Endothelial cell of umbilical vein (primary cell): ENCODE measurements around the gene TMEM250. TPM values are rescaled to one million over a fixed set of nuclear protein-coding genes. Genes with fewer than 3 reads are reported as not detected.

Source experiments
- BruUV-seq: library from RNA; stranded (reverse); fragments of 400-500 nt; replicated peaks from 2 replicates; lab custom pipeline; 2021; lab: Mats Ljungman, UMichigan
- CTCF ChIA-PET: fragments of 300-600, 350-600 bp; sonication (Branson Sonifier 250); formaldehyde crosslinking; loops from one replicate; lab custom pipeline; 2021; ENCODE audit warnings: antibody characterized with exemption, inconsistent platforms; lab: Charles Lee
- POLR2A ChIA-PET: fragments of 300-600, 350-600 bp; sonication (Branson Sonifier 250); formaldehyde crosslinking; loops from one replicate; lab custom pipeline; 2021; ENCODE audit warnings: antibody characterized with exemption, inconsistent platforms; lab: Charles Lee
- DNase-seq: peaks from one replicate; pipeline ENCODE4 v3.0.0-alpha.2; 2011; ENCODE audit warnings: low read depth, low spot score
- FAIRE-seq: peaks from 2 replicates; lab custom pipeline; 2011; peaks lifted over from hg19 to GRCh38; lab: Jason Lieb, UNC
- H2AFZ ChIP-seq: 2 replicates; pipeline ENCODE4 v1.6.0; 2012; ENCODE audit warnings: low read depth, low read length, control low read depth, inconsistent platforms
- H3K27ac ChIP-seq: 2 replicates; pipeline ENCODE4 v1.5.1; 2011; ENCODE audit warnings: low read depth, mild to moderate bottlenecking, control low read depth, low read length, moderate library complexity; ENCODE audit not compliant: insufficient read depth
- H3K27me3 ChIP-seq, 2 experiments: 2 replicates each; pipeline versions ENCODE4 v1.6.0 to v1.6.1; 2011; ENCODE audit warnings: low read length in 2 of 2, mixed read lengths in 1 of 2; ENCODE audit not compliant: control insufficient read depth in 2 of 2, insufficient read depth in 2 of 2
- H3K36me3 ChIP-seq, 2 experiments: 2 replicates in 1 of 2; 3 replicates in 1 of 2; pipeline ENCODE4 v1.5.1; 2011; ENCODE audit warnings: low read length in 2 of 2, mild to moderate bottlenecking in 1 of 2, moderate library complexity in 1 of 2; ENCODE audit not compliant: control insufficient read depth in 2 of 2, insufficient read depth in 2 of 2; ENCODE audit errors: extremely low read depth in 1 of 2
- H3K4me1 ChIP-seq: 3 replicates; pipeline ENCODE4 v1.5.1; 2011; ENCODE audit warnings: mild to moderate bottlenecking, low read length; ENCODE audit not compliant: control insufficient read depth, insufficient read depth; ENCODE audit errors: extremely low read depth
- H3K4me2 ChIP-seq: 2 replicates; pipeline ENCODE4 v1.6.1; 2011; ENCODE audit warnings: low read length, control low read depth, mixed read lengths; ENCODE audit not compliant: insufficient read depth
- H3K4me3 ChIP-seq, 3 experiments: fragments of 200-600 bp in 1 of 3; sonication (generic), shearing (Covaris generic) in 1 of 3; replicated peaks in 1 of 3; 2 replicates each; pipeline ENCODE4 v1.5.1; 2011 to 2016; ENCODE audit warnings: control low read depth in 3 of 3, low read length in 3 of 3, mild to moderate bottlenecking in 2 of 3, inconsistent platforms in 1 of 3, low read depth in 1 of 3, moderate library complexity in 1 of 3; ENCODE audit not compliant: insufficient read depth in 1 of 3
- H3K79me2 ChIP-seq: 2 replicates; pipeline ENCODE4 v1.6.0; 2012; ENCODE audit warnings: low read length, inconsistent platforms; ENCODE audit not compliant: control insufficient read depth, insufficient read depth
- H3K9ac ChIP-seq: replicated peaks from 2 replicates; pipeline ENCODE3; 2011; ENCODE audit warnings: low read length, control low read depth; ENCODE audit not compliant: insufficient read depth; ENCODE audit errors: extremely low read depth
- H3K9me1 ChIP-seq: replicated peaks from 3 replicates; pipeline ENCODE4 v1.6.0; 2011; ENCODE audit warnings: mild to moderate bottlenecking, low read length; ENCODE audit not compliant: control insufficient read depth, insufficient read depth; ENCODE audit errors: extremely low read depth
- H3K9me3 ChIP-seq: replicated peaks from 2 replicates; pipeline ENCODE4 v1.5.1; 2012; ENCODE audit warnings: low read length, inconsistent platforms; ENCODE audit not compliant: control insufficient read depth, insufficient read depth
- H4K20me1 ChIP-seq: replicated peaks from 2 replicates; pipeline ENCODE3; 2011; ENCODE audit warnings: mild to moderate bottlenecking, low read length; ENCODE audit not compliant: control insufficient read depth, insufficient read depth; ENCODE audit errors: extremely low read depth
- CTCF ChIP-seq, 2 donors: IDR thresholded peaks; 1 replicate in 1 of 2; 2 replicates in 1 of 2; pipeline ENCODE4 v1.5.1; 2011; ENCODE audit warnings: low read length in 2 of 2, mild to moderate bottlenecking in 2 of 2, moderate library complexity in 2 of 2, control low read depth in 1 of 2, inconsistent platforms in 1 of 2, low read depth in 1 of 2; ENCODE audit not compliant: insufficient read depth in 1 of 2; ENCODE audit errors: extremely low read depth in 1 of 2
- EZH2 ChIP-seq: IDR thresholded peaks from 2 replicates; pipeline ENCODE4 v1.6.1; 2012; ENCODE audit warnings: borderline replicate concordance, low read depth, mild to moderate bottlenecking, moderate library complexity, low read length, inconsistent platforms; ENCODE audit not compliant: severe bottlenecking
- FOS ChIP-seq: IDR thresholded peaks from 2 replicates; pipeline ENCODE4 v1.6.1; 2011; ENCODE audit warnings: mild to moderate bottlenecking, low read length, moderate library complexity, borderline replicate concordance; ENCODE audit not compliant: insufficient read depth
- GATA2 ChIP-seq: IDR thresholded peaks from 2 replicates; pipeline ENCODE4 v1.7.0; 2011; ENCODE audit warnings: low read depth, mild to moderate bottlenecking, moderate library complexity, mixed read lengths, low read length; ENCODE audit not compliant: insufficient read length, insufficient read depth
- JUN ChIP-seq: IDR thresholded peaks from 2 replicates; pipeline ENCODE4 v1.6.1; 2011; ENCODE audit warnings: borderline replicate concordance, low read depth; ENCODE audit not compliant: insufficient read length, insufficient read depth
- MYC ChIP-seq: IDR thresholded peaks from one replicate; pipeline ENCODE4 v1.6.1; 2011; ENCODE audit warnings: mild to moderate bottlenecking, low read depth, low read length
- POLR2A ChIP-seq: IDR thresholded peaks from 2 replicates; pipeline ENCODE4 v1.6.1; 2012; ENCODE audit warnings: low read depth, mild to moderate bottlenecking, control low read depth, low read length
- POLR2AphosphoS5 ChIP-seq: IDR thresholded peaks from 2 replicates; pipeline ENCODE4 v1.6.1; 2012; ENCODE audit warnings: low read depth, mild to moderate bottlenecking, control low read depth, low read length, moderate library complexity; ENCODE audit not compliant: insufficient read depth
- dilution Hi-C: fragments of 300-500 bp; cut with MboI; formaldehyde crosslinking; loops from one replicate; pipeline ENCODE4 v1.15.0; 2019; ENCODE audit warnings: low sequenced_read_pairs; ENCODE audit not compliant: extremely low pct_ligation_motif_present
- intact Hi-C: fragments of 100-400 bp; cut with micrococcal nuclease; formaldehyde crosslinking; loops from one replicate; pipeline ENCODE4 v1.10.0; 2022
- polyA plus RNA-seq, 4 experiments: library from polyadenylated mRNA; depleted of rRNA in 3 of 4; stranded (reverse) in 3 of 4; unstranded in 1 of 4; fragments of >200 nt; gene quantifications; 2 replicates each; pipeline versions ENCODE4 v1.2.1 to v1.2.3, GENCODE V29; 2011 to 2012; ENCODE audit warnings: missing spikeins in 1 of 4
- total RNA-seq: library from RNA; stranded (reverse); gene quantifications from 2 replicates; pipeline ENCODE4 v1.2.3, GENCODE V29; 2021
- TF ChIP-seq, protein P1 (sequence below): IDR thresholded peaks from 2 replicates; pipeline ENCODE4 v1.6.1; 2011; ENCODE audit not compliant: insufficient read depth, insufficient read length

TMEM250 gene
- total and polyA plus RNA-seq, 2 donors (not counting 3 experiments of a cell fraction or from before 2014, with no cell fraction given) = 24.9 to 49.9 TPM

- Histone ChIP-seq H4K20me1 (no peaks in the 10 kb centered on the region), H3K9me3 (no peaks in the 10 kb centered on the region), H3K27me3 (no peaks in the 10 kb centered on the region), H3K4me3 (no peak overlapping the region), H3K27ac (no peak overlapping the region), H3K4me1 (peaks cover 12% of the 10 kb centered on the region), H3K4me2 (no peak overlapping the region), H3K9me1 (no peaks in the 10 kb centered on the region), H3K9ac (no peak overlapping the region), H2AFZ (no peak overlapping the region), H3K79me2 (peaks cover 16% of the 10 kb centered on the region), H3K36me3 (peaks cover 0 to 14% of the 10 kb centered on the region in 2 experiments)
- FAIRE-seq (no peak), DNase-seq (no peak)
- TF ChIP-seq, protein P1, sequence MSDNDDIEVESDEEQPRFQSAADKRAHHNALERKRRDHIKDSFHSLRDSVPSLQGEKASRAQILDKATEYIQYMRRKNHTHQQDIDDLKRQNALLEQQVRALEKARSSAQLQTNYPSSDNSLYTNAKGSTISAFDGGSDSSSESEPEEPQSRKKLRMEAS = no peak
- TF ChIP-seq EZH2 (no peak), GATA2 (no peak), MYC (no peak), POLR2A (no peak), POLR2AphosphoS5 (no peak), CTCF (IDR thresholded peaks at IDR 0.05; ENCODE audit: extremely low read depth in 1 of 2, insufficient read depth in 1 of 2, low read depth in 1 of 2, low read length in 2 of 2) (no peak), JUN (no peak), FOS (no peak)
- intact Hi-C loops = loop anchor here (5.0 kb wide), 1 partner anchor 109 kb away; no protein-coding TSS in a partner anchor
- ChIA-PET POLR2A (no interaction called here), CTCF (interaction anchor here (1.9 kb wide), 1 partner anchor 148 kb away, joined by 4 read pairs; no protein-coding TSS in a partner anchor)
- dilution Hi-C loops = no loop called here
- no TSS peak for BruUV-seq
Observed at GRCh38 chr9:136116360-136117098, 2.1 kb downstream of the TMEM250 start.
